Stomach (tissue), 4 donors: Measurements from ENCODE around the gene ABCA3.

Experiments used
- EP300 ChIP-seq: sonication (generic); formaldehyde crosslinking; IDR thresholded peaks from one replicate; pipeline ENCODE4 v1.6.1; 2017; ENCODE audit warnings: antibody characterized with exemption
- POLR2A ChIP-seq, 4 donors: fragments of 450-650 bp; IDR thresholded peaks; one replicate each; pipeline ENCODE4 v1.6.1; 2016; ENCODE audit warnings: antibody characterized with exemption in 4 of 4, control low read depth in 2 of 4, mild to moderate bottlenecking in 1 of 4, moderate library complexity in 1 of 4
- POLR2AphosphoS5 ChIP-seq, 3 donors: sonication (generic); formaldehyde crosslinking; IDR thresholded peaks; one replicate each; pipeline ENCODE4 v1.6.1; 2016; ENCODE audit warnings: antibody characterized with exemption in 3 of 3
- TF ChIP-seq, protein P1 (sequence below), 7 experiments: fragments of 450-650 bp in 4 of 7; fragments of 200-600 bp in 3 of 7; sonication (generic) in 3 of 7; IDR thresholded peaks; one replicate each; pipeline ENCODE4 v1.5.1; 2016 to 2019; ENCODE audit warnings: antibody characterized with exemption in 7 of 7, control low read depth in 2 of 7, mild to moderate bottlenecking in 1 of 7

GRCh38 chr16:2233046-2233775 is 107.3 kb downstream of the ABCA3 start:
- TF ChIP-seq, protein P1, sequence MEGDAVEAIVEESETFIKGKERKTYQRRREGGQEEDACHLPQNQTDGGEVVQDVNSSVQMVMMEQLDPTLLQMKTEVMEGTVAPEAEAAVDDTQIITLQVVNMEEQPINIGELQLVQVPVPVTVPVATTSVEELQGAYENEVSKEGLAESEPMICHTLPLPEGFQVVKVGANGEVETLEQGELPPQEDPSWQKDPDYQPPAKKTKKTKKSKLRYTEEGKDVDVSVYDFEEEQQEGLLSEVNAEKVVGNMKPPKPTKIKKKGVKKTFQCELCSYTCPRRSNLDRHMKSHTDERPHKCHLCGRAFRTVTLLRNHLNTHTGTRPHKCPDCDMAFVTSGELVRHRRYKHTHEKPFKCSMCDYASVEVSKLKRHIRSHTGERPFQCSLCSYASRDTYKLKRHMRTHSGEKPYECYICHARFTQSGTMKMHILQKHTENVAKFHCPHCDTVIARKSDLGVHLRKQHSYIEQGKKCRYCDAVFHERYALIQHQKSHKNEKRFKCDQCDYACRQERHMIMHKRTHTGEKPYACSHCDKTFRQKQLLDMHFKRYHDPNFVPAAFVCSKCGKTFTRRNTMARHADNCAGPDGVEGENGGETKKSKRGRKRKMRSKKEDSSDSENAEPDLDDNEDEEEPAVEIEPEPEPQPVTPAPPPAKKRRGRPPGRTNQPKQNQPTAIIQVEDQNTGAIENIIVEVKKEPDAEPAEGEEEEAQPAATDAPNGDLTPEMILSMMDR (IDR thresholded peaks at IDR 0.05): no peak
- TF ChIP-seq POLR2A (IDR thresholded peaks at IDR 0.05): no peak
- no peak for TF ChIP-seq POLR2AphosphoS5 (IDR thresholded peaks at IDR 0.05)
- no peak for TF ChIP-seq EP300
